MCF 10A (cell line): Measurements from ENCODE around the gene TNPO3. TPM values are rescaled to one million over a fixed set of nuclear protein-coding genes. Genes with fewer than 3 reads are reported as not detected.
A peak's percentile ranks its signal among the peaks of the same experiment; 100 is the strongest.

Source experiments
- BruUV-seq: library from RNA; stranded (reverse); fragments of 400-500 nt; replicated peaks from 2 replicates; lab custom pipeline; 2021; lab: Mats Ljungman, UMichigan
- CTCF ChIA-PET: fragments of 300-600 bp; sonication (Branson Sonifier 250); formaldehyde crosslinking; extraction: SDS; loops from one replicate; lab custom pipeline; 2021; ENCODE audit warnings: antibody characterized with exemption, inconsistent platforms; lab: Yijun Ruan, JAX
- POLR2A ChIA-PET: fragments of 300-600, 350-650 bp; sonication (Branson Sonifier 250); formaldehyde crosslinking; extraction: SDS; loops from one replicate; lab custom pipeline; 2020; ENCODE audit warnings: antibody characterized with exemption, inconsistent platforms; lab: Yijun Ruan, JAX
- DNase-seq: peaks from one replicate; pipeline ENCODE4 v3.0.0-alpha.2; 2018; ENCODE audit not compliant: unreplicated experiment
- H3K27ac Mint-ChIP-seq: one replicate; pipeline ENCODE4 v1.8.0; 2022; ENCODE audit warnings: mild to moderate bottlenecking, low read depth, mixed read lengths; ENCODE audit not compliant: unreplicated experiment
- H3K27me3 Mint-ChIP-seq: one replicate; pipeline ENCODE4 v1.8.0; 2022; ENCODE audit warnings: mixed read lengths; ENCODE audit not compliant: insufficient read depth, unreplicated experiment
- H3K36me3 Mint-ChIP-seq: one replicate; pipeline ENCODE4 v1.8.0; 2022; ENCODE audit warnings: mild to moderate bottlenecking, moderate library complexity, mixed read lengths; ENCODE audit not compliant: insufficient read depth, unreplicated experiment
- H3K4me1 Mint-ChIP-seq: one replicate; pipeline ENCODE4 v1.8.0; 2022; ENCODE audit warnings: mixed read lengths; ENCODE audit not compliant: insufficient read depth, unreplicated experiment
- H3K4me3 Mint-ChIP-seq: one replicate; pipeline ENCODE4 v1.8.0; 2022; ENCODE audit warnings: mild to moderate bottlenecking, moderate library complexity, mixed read lengths; ENCODE audit not compliant: unreplicated experiment
- H3K9me3 Mint-ChIP-seq: one replicate; pipeline ENCODE4 v1.8.0; 2022; ENCODE audit warnings: mixed read lengths; ENCODE audit not compliant: unreplicated experiment
- intact Hi-C: fragments of 100-400 bp; cut with micrococcal nuclease; formaldehyde crosslinking; loops from 2 replicates; pipeline ENCODE4 v1.14.1; 2022
- total RNA-seq: library from RNA; stranded (reverse); gene quantifications from 2 replicates; pipeline ENCODE4 v1.2.3, GENCODE V29; 2022
- TF ChIP-seq, protein P1 (sequence below): fragments of 200-600 bp; IDR thresholded peaks from one replicate; pipeline ENCODE4 v1.8.0; 2022; ENCODE audit warnings: antibody characterized with exemption, mild to moderate bottlenecking; ENCODE audit not compliant: unreplicated experiment

TNPO3 gene
- total RNA-seq, 1 experiment from 2014 or later = 42.3 TPM

DNA sequence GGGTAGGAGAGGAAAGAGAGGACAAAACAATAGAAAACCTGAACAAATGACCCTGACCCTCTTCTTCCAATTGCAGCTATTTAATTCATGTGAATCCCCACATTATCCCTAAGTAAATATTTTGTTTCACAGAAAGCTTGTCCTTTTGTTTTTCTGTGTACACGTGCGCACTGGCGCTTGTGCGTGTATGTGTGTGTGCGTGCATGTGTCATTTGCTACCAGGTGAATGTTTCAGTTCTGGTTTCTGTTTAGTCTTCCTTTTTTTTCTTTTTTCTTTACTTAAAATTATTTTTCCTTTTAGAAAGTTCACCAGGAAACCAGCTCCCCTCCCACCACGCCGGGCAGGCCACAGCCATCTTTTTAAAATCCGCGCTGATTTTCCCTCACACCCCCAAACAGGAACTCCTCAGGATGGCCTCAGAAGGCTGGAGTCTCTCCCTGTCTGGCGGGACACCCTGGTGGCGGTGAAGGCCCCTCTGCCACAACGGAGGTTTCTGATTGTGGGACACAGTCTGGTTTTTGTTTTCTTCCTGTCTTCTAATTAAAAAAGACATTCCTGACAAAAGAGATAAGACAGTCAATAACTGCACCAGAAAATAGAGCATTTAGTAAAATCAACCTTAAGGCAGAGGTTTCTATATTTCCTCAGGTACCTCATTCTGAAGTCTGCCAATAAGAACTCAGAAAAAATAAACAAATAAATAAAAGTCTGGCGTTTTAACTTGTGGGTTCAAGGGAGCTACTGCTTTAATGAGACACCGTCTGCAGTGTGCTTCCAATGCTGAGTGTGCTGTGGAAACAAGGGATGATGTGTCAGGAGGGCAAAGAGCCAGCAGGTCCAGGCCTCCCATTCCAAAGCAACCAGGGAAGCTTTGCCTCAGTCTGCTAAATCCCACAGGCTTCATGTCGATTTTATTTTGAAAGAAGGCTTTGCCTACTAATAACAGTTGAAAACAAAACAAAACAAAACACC is 99.8 kb downstream of the TNPO3 start:
- H3K27me3 Mint-ChIP-seq = no peaks in the 10 kb centered on the region
- peaks cover 69% of the 10 kb centered on the region for H3K36me3 Mint-ChIP-seq
- ChIA-PET CTCF (interaction anchor here (0.6 to 0.8 kb wide), 3 partner anchors 9 to 136 kb away, joined by 3 read pairs; no protein-coding TSS in a partner anchor), POLR2A (interaction anchor here (0.7 to 1.7 kb wide), 4 partner anchors 9 to 99 kb away, joined by 3 to 5 read pairs (median 4); no protein-coding TSS in a partner anchor)
- no peak for DNase-seq
- TSS peak; percentile 77 for BruUV-seq
- no peaks in the 10 kb centered on the region for H3K4me1 Mint-ChIP-seq
- H3K27ac Mint-ChIP-seq = no peak overlapping the region
- H3K9me3 Mint-ChIP-seq = no peaks in the 10 kb centered on the region
- TF ChIP-seq, protein P1, sequence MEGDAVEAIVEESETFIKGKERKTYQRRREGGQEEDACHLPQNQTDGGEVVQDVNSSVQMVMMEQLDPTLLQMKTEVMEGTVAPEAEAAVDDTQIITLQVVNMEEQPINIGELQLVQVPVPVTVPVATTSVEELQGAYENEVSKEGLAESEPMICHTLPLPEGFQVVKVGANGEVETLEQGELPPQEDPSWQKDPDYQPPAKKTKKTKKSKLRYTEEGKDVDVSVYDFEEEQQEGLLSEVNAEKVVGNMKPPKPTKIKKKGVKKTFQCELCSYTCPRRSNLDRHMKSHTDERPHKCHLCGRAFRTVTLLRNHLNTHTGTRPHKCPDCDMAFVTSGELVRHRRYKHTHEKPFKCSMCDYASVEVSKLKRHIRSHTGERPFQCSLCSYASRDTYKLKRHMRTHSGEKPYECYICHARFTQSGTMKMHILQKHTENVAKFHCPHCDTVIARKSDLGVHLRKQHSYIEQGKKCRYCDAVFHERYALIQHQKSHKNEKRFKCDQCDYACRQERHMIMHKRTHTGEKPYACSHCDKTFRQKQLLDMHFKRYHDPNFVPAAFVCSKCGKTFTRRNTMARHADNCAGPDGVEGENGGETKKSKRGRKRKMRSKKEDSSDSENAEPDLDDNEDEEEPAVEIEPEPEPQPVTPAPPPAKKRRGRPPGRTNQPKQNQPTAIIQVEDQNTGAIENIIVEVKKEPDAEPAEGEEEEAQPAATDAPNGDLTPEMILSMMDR = no peak
- no peak overlapping the region for H3K4me3 Mint-ChIP-seq
- intact Hi-C loops = no loop called here

DNA sequence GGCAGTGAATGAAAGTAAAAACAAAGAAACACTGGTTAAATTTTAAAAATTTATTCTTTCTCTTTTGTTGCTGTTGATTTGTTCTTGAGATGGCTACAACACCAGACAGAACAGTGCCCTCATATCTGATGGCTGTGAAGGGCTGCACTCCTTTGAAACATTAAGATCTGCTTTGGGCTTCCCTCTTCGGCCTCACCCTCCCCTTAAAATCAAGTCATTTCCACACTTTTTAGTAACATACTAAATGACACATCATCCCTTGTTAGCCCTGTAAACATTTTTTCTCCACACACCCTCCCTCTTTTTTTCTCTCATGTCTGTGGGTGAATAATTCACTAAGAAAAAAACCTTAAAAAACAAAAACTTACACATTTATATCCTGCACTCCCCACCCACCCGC is 100.8 kb downstream of the TNPO3 start:
- no peak overlapping the region for H3K4me3 Mint-ChIP-seq
- intact Hi-C loops = no loop called here
- POLR2A ChIA-PET = interaction anchor here (0.6 to 1.3 kb wide), 3 partner anchors 16 to 410 kb away, joined by 3 to 4 read pairs (median 3); partner anchors contain the start of gene IRF5
- BruUV-seq = no TSS peak
- H3K36me3 Mint-ChIP-seq = peaks cover 60% of the 10 kb centered on the region
- H3K27me3 Mint-ChIP-seq = no peaks in the 10 kb centered on the region
- no peak for DNase-seq
- H3K4me1 Mint-ChIP-seq = no peaks in the 10 kb centered on the region
- H3K27ac Mint-ChIP-seq = no peak overlapping the region
- CTCF ChIA-PET = interaction anchor here (0.6 to 1.0 kb wide), 2 partner anchors 18 to 137 kb away, joined by 3 read pairs; no protein-coding TSS in a partner anchor
- H3K9me3 Mint-ChIP-seq = no peaks in the 10 kb centered on the region
- TF ChIP-seq, protein P1 = no peak

DNA sequence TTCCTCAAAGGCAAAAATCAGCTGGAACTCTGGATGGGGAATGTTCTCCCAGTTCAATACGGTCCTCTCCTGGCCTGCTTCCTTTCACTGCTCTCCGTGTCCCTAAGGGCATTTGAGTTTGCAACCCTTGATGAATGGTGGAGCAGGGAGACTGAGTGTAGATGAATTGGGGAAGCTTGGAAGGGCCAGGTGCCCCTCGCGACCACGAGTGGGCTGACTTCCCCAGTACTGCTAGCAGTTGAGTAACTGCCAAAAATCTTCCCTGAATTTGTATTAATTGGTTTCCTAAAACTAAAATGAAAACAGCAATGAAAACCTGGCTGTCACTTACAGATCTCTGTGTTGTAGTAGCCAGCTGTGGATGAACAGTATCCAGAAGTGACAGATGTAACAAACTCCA is 103.6 kb downstream of the TNPO3 start:
- Mint-ChIP-seq H3K27ac (no peak overlapping the region), H3K36me3 (peaks cover 43% of the 10 kb centered on the region), H3K4me3 (no peak overlapping the region), H3K27me3 (no peaks in the 10 kb centered on the region), H3K4me1 (no peaks in the 10 kb centered on the region), H3K9me3 (no peaks in the 10 kb centered on the region)
- POLR2A ChIA-PET = no interaction called here
- no TSS peak for BruUV-seq
- TF ChIP-seq, protein P1 = no peak
- intact Hi-C loops = no loop called here
- DNase-seq = no peak
- CTCF ChIA-PET = no interaction called here
